Fibroblast of lung (primary cell): ENCODE results near the gene SEMA5A.

ENCODE experiments used
- EZH2 ChIP-seq: IDR thresholded peaks from 2 replicates; pipeline ENCODE4 v1.5.1; 2012; ENCODE audit warnings: low read length, control low read depth, mild to moderate bottlenecking; ENCODE audit errors: missing control alignments
- TF ChIP-seq, protein P1 (sequence below), 2 donors: IDR thresholded peaks in 1 of 2; conservative IDR thresholded peaks in 1 of 2; 1 replicate in 1 of 2; 2 replicates in 1 of 2; pipeline ENCODE4 v1.5.1; 2011 to 2012; ENCODE audit warnings: low read length in 2 of 2, control low read depth in 1 of 2, inconsistent platforms in 1 of 2, low read depth in 1 of 2, mild to moderate bottlenecking in 1 of 2

DNA sequence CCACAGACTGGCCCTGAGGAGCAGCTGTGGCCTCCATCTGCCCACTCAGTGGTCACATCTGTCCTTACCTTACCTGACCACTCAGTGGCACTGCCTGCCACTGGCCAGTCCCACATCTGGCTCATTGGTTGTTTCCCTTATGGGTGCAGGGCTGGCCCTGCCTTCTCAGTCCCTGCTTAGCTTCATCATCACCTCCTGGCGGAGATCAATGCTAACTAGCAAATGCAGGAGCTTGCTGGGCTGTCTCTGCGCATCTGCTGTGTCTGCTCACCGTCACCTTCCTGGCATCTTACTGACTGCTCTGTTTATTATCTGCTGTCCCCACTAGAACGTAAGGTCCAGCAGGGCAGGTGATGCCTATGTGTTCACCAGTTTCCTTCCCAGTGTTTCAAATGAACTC is 356.9 kb downstream of the SEMA5A start:
- TF ChIP-seq, protein P1, sequence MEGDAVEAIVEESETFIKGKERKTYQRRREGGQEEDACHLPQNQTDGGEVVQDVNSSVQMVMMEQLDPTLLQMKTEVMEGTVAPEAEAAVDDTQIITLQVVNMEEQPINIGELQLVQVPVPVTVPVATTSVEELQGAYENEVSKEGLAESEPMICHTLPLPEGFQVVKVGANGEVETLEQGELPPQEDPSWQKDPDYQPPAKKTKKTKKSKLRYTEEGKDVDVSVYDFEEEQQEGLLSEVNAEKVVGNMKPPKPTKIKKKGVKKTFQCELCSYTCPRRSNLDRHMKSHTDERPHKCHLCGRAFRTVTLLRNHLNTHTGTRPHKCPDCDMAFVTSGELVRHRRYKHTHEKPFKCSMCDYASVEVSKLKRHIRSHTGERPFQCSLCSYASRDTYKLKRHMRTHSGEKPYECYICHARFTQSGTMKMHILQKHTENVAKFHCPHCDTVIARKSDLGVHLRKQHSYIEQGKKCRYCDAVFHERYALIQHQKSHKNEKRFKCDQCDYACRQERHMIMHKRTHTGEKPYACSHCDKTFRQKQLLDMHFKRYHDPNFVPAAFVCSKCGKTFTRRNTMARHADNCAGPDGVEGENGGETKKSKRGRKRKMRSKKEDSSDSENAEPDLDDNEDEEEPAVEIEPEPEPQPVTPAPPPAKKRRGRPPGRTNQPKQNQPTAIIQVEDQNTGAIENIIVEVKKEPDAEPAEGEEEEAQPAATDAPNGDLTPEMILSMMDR (conservative IDR thresholded peaks at IDR 0.05 in 1 of 2, IDR thresholded peaks at IDR 0.05 in 1 of 2; ENCODE audit: low read depth in 1 of 2, low read length in 2 of 2), result no peak
- TF ChIP-seq EZH2, result no peak
